Epithelial cell of proximal tubule (primary cell): ENCODE results near the gene LMF1. TPM values are rescaled to one million over a fixed set of nuclear protein-coding genes. Genes with fewer than 3 reads are reported as not detected.

Experiments used
- DNase-seq: peaks from one replicate; pipeline ENCODE4 v3.0.0-alpha.2; 2011; ENCODE audit warnings: low read depth
- H3K4me3 ChIP-seq: 2 replicates; pipeline ENCODE4 v1.5.1; 2011; ENCODE audit warnings: low read depth, mild to moderate bottlenecking, low read length
- CTCF ChIP-seq: conservative IDR thresholded peaks from 2 replicates; pipeline ENCODE4 v1.5.1; 2012; ENCODE audit warnings: low read depth, mild to moderate bottlenecking, low read length
- total RNA-seq: library from RNA; depleted of rRNA; stranded (reverse); fragments of >200 nt; gene quantifications from 2 replicates; pipeline ENCODE4 v1.2.3, GENCODE V29; 2015

The LMF1 gene
- total RNA-seq, 1 donor from 2014 or later: 8.2 TPM

GRCh38 chr16:921321-921905, 49.4 kb downstream of the LMF1 start:
- H3K4me3 ChIP-seq: no peak overlapping the region
- TF ChIP-seq CTCF: no peak
- no peak for DNase-seq

GRCh38 chr16:920717-921116, 50.1 kb downstream of the LMF1 start:
- DNase-seq: no peak

GRCh38 chr16:920051-920681, 50.6 kb downstream of the LMF1 start:
- no peak for TF ChIP-seq CTCF
- DNase-seq: no peak
- H3K4me3 ChIP-seq: no peak overlapping the region

More at GRCh38 chr16:920717-921116, 50.1 kb downstream of the LMF1 start:
- no peak overlapping the region for H3K4me3 ChIP-seq
- no peak for TF ChIP-seq CTCF

GRCh38 chr16:919658-920050, 51.1 kb downstream of the LMF1 start:
- H3K4me3 ChIP-seq: no peak overlapping the region
- no peak for DNase-seq
- TF ChIP-seq CTCF: no peak

GRCh38 chr16:918741-919657, 51.8 kb downstream of the LMF1 start:
- no peak for TF ChIP-seq CTCF
- H3K4me3 ChIP-seq: no peak overlapping the region
- DNase-seq: no peak

- no peak for TF ChIP-seq CTCF
- H3K4me3 ChIP-seq: no peak overlapping the region
- DNase-seq: no peak
These were observed 52.7 kb downstream of the LMF1 start for GRCh38 chr16:918068-918467.
